ENCODE measurements around the gene MDP1.

MDP1 gene

GRCh38 chr14:24258548-24259265 lies 42.8 kb upstream of the MDP1 start:
- FAIRE-seq (no peak), DNase-seq (ENCODE audit: insufficient read length) (no peak)
- no peak for TF ChIP-seq POLR2AphosphoS5 (IDR thresholded peaks at IDR 0.05; ENCODE audit: low read depth, low read length)
- TF ChIP-seq POLR2A (IDR thresholded peaks at IDR 0.05; ENCODE audit: low read depth, low read length) = no peak
- no peak for TF ChIP-seq TAF1 (IDR thresholded peaks at IDR 0.05; ENCODE audit: borderline replicate concordance, low read depth, low read length)

- DNase-seq (ENCODE audit: insufficient read length) (no peak), FAIRE-seq (no peak)
- TF ChIP-seq POLR2AphosphoS5 (IDR thresholded peaks at IDR 0.05; ENCODE audit: low read depth, low read length) = no peak
- no peak for TF ChIP-seq POLR2A (IDR thresholded peaks at IDR 0.05; ENCODE audit: low read depth, low read length)
- no peak for TF ChIP-seq TAF1 (IDR thresholded peaks at IDR 0.05; ENCODE audit: borderline replicate concordance, low read depth, low read length)
Observed at GRCh38 chr14:24258119-24258518, 42.3 kb upstream of the MDP1 start.

GRCh38 chr14:24256960-24257359 lies 41.1 kb upstream of the MDP1 start:
- DNase-seq (ENCODE audit: insufficient read length) (no peak), FAIRE-seq (no peak)
- TF ChIP-seq POLR2A (IDR thresholded peaks at IDR 0.05; ENCODE audit: low read depth, low read length) (no peak), POLR2AphosphoS5 (IDR thresholded peaks at IDR 0.05; ENCODE audit: low read depth, low read length) (no peak), TAF1 (IDR thresholded peaks at IDR 0.05; ENCODE audit: borderline replicate concordance, low read depth, low read length) (no peak)

- DNase-seq (ENCODE audit: insufficient read length) = no peak
- no peak for TF ChIP-seq POLR2AphosphoS5 (IDR thresholded peaks at IDR 0.05; ENCODE audit: low read depth, low read length)
- no peak for TF ChIP-seq TAF1 (IDR thresholded peaks at IDR 0.05; ENCODE audit: borderline replicate concordance, low read depth, low read length)
- FAIRE-seq = no peak
Observed at GRCh38 chr14:24255931-24256711, 40.3 kb upstream of the MDP1 start.

GRCh38 chr14:24255438-24255837 lies 39.6 kb upstream of the MDP1 start:
- DNase-seq (ENCODE audit: insufficient read length) (no peak), FAIRE-seq (no peak)
- TF ChIP-seq POLR2A (IDR thresholded peaks at IDR 0.05; ENCODE audit: low read depth, low read length) = no peak
- TF ChIP-seq POLR2AphosphoS5 (IDR thresholded peaks at IDR 0.05; ENCODE audit: low read depth, low read length) = no peak
- TF ChIP-seq TAF1 (IDR thresholded peaks at IDR 0.05; ENCODE audit: borderline replicate concordance, low read depth, low read length) = no peak

GRCh38 chr14:24254630-24255392 lies 38.9 kb upstream of the MDP1 start:
- no peak for TF ChIP-seq TAF1 (IDR thresholded peaks at IDR 0.05; ENCODE audit: borderline replicate concordance, low read depth, low read length)
- TF ChIP-seq POLR2AphosphoS5 (IDR thresholded peaks at IDR 0.05; ENCODE audit: low read depth, low read length) = no peak
- TF ChIP-seq POLR2A (IDR thresholded peaks at IDR 0.05; ENCODE audit: low read depth, low read length) = no peak
- no peak for FAIRE-seq
- no peak for DNase-seq (ENCODE audit: insufficient read length)

GRCh38 chr14:24253936-24254335 lies 38.1 kb upstream of the MDP1 start:
- FAIRE-seq = no peak
- TF ChIP-seq TAF1 (IDR thresholded peaks at IDR 0.05; ENCODE audit: borderline replicate concordance, low read depth, low read length) (no peak), POLR2A (IDR thresholded peaks at IDR 0.05; ENCODE audit: low read depth, low read length) (no peak), POLR2AphosphoS5 (IDR thresholded peaks at IDR 0.05; ENCODE audit: low read depth, low read length) (no peak)
- DNase-seq (ENCODE audit: insufficient read length) = no peak

GRCh38 chr14:24252289-24253124 lies 36.6 kb upstream of the MDP1 start:
- DNase-seq (ENCODE audit: insufficient read length) = no peak
- TF ChIP-seq POLR2AphosphoS5 (IDR thresholded peaks at IDR 0.05; ENCODE audit: low read depth, low read length) (no peak), POLR2A (IDR thresholded peaks at IDR 0.05; ENCODE audit: low read depth, low read length) (no peak), TAF1 (IDR thresholded peaks at IDR 0.05; ENCODE audit: borderline replicate concordance, low read depth, low read length) (no peak)
- FAIRE-seq = no peak

- FAIRE-seq (no peak), DNase-seq (ENCODE audit: insufficient read length) (no peak)
- TF ChIP-seq POLR2A (IDR thresholded peaks at IDR 0.05; ENCODE audit: low read depth, low read length) = no peak
- no peak for TF ChIP-seq POLR2AphosphoS5 (IDR thresholded peaks at IDR 0.05; ENCODE audit: low read depth, low read length)
- TF ChIP-seq TAF1 (IDR thresholded peaks at IDR 0.05; ENCODE audit: borderline replicate concordance, low read depth, low read length) = no peak
Observed at GRCh38 chr14:24251880-24252288, 36.0 kb upstream of the MDP1 start.

GRCh38 chr14:24250354-24250753 lies 34.5 kb upstream of the MDP1 start:
- FAIRE-seq (no peak), DNase-seq (ENCODE audit: insufficient read length) (no peak)
- no peak for TF ChIP-seq POLR2AphosphoS5 (IDR thresholded peaks at IDR 0.05; ENCODE audit: low read depth, low read length)
- TF ChIP-seq TAF1 (IDR thresholded peaks at IDR 0.05; ENCODE audit: borderline replicate concordance, low read depth, low read length) = no peak
- no peak for TF ChIP-seq POLR2A (IDR thresholded peaks at IDR 0.05; ENCODE audit: low read depth, low read length)

Measured in GM12892 (cell line).